ENCODE measurements around the gene CTNND2.

CTNND2 gene

GRCh38 chr5:11301171-11301570, 603.1 kb downstream of the CTNND2 start:
- DNase-seq = no peak

GRCh38 chr5:11300736-11301135, 603.5 kb downstream of the CTNND2 start:
- DNase-seq = peak in 1 of 2 donors; percentile 10

- DNase-seq = no peak
These were observed 605.4 kb downstream of the CTNND2 start for GRCh38 chr5:11298877-11299276.

GRCh38 chr5:11293523-11293922, 610.7 kb downstream of the CTNND2 start:
- DNase-seq = no peak

- DNase-seq = no peak
These were observed 611.4 kb downstream of the CTNND2 start for GRCh38 chr5:11292648-11293356.

- DNase-seq = no peak
These were observed 614.5 kb downstream of the CTNND2 start for GRCh38 chr5:11289733-11290132.

- peak in 1 of 2 donors; percentile 28 for DNase-seq
These were observed 615.0 kb downstream of the CTNND2 start for GRCh38 chr5:11289208-11289607.

GRCh38 chr5:11281842-11282241, 622.4 kb downstream of the CTNND2 start:
- DNase-seq = no peak

GRCh38 chr5:11277323-11277722, 626.9 kb downstream of the CTNND2 start:
- no peak for DNase-seq

- no peak for DNase-seq
These were observed 630.9 kb downstream of the CTNND2 start for GRCh38 chr5:11273180-11273903.

GRCh38 chr5:11269515-11269914, 634.7 kb downstream of the CTNND2 start:
- no peak for DNase-seq

GRCh38 chr5:11268891-11269290, 635.4 kb downstream of the CTNND2 start:
- no peak for DNase-seq

- no peak for DNase-seq
These were observed 637.9 kb downstream of the CTNND2 start for GRCh38 chr5:11266331-11266730.

GRCh38 chr5:11261241-11261640, 643.0 kb downstream of the CTNND2 start:
- peak; percentile 70 to 92 for DNase-seq

- DNase-seq = no peak
These were observed 646.2 kb downstream of the CTNND2 start for GRCh38 chr5:11258001-11258400.

- DNase-seq = no peak
These were observed 651.7 kb downstream of the CTNND2 start for GRCh38 chr5:11252523-11252922.

- no peak for DNase-seq
These were observed 652.2 kb downstream of the CTNND2 start for GRCh38 chr5:11252075-11252474.

GRCh38 chr5:11251247-11251646, 653.0 kb downstream of the CTNND2 start:
- no peak for DNase-seq

- no peak for DNase-seq
These were observed 655.3 kb downstream of the CTNND2 start for GRCh38 chr5:11248966-11249365.

- no peak for DNase-seq
These were observed 657.0 kb downstream of the CTNND2 start for GRCh38 chr5:11247224-11247623.

- DNase-seq = no peak
These were observed 663.7 kb downstream of the CTNND2 start for GRCh38 chr5:11240293-11241190.

GRCh38 chr5:11239261-11240015, 664.8 kb downstream of the CTNND2 start:
- DNase-seq = no peak

- DNase-seq = no peak
These were observed 669.7 kb downstream of the CTNND2 start for GRCh38 chr5:11234501-11234911.
